ENCODE data around the gene CELF1.

Gene CELF1

DNA sequence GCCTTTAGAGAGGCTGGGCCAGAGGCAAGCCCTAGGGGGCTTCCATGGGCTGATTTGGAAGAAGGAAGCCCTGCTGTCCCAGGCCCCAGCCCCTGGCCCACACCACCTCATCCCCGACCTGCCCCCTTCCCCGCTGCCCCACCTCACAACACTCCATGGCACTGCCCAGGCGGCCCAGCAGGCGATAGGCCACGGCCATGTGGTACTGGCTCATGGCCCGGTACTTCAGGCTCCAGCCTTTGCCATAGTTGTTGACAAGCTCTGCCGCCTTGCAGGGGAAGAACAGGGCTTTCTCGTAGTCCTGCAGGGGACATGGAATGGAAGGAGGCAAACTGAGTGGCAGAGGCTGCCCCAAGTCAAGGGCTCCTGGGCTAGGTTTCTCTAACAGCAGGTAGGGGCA, 110.4 kb downstream of the CELF1 start:
- DNase-seq: no peak

DNA sequence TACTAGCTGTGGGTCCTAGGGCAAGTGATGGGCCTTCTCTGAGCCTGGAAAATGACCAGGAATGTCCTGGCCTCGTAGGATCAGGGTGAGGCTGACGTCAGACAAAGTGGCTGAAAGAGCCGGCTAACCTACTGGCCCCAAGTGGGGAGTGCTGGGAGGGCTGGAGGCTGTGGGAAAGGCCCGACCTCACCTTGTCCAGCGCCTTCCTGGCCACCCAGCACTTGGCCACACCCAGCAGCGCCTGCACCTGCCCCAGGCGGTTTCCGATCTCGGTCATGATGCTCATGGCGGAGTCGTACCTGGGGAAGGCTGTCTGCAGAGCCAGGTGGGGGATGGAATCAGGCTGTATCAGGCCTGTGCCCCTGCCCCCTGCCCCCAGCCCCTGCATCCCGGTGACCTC, 111.5 kb downstream of the CELF1 start:
- no peak for DNase-seq

GRCh38 chr11:47440054-47440476, 112.9 kb downstream of the CELF1 start:
- no peak for DNase-seq

DNA sequence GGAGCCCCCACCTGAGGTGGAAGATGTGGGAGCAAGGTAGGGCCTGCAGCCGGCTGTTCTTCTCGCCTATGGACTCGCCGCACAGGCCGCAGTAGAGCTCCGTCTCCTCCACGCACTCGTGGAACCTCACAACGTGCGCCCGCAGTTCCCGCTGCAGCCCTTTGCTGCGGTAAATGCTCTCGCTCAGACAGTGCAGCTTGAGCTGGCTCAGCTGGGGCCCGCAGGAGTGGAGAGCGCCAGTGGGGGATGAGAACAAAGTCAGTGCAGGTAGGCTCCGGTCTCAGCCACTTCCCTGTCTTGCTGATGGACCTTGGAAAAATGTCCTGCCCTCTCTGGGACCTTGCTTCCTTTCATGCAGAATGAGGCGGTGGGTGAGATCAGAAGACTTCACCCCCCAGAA, 114.2 kb downstream of the CELF1 start:
- no peak for DNase-seq

DNA sequence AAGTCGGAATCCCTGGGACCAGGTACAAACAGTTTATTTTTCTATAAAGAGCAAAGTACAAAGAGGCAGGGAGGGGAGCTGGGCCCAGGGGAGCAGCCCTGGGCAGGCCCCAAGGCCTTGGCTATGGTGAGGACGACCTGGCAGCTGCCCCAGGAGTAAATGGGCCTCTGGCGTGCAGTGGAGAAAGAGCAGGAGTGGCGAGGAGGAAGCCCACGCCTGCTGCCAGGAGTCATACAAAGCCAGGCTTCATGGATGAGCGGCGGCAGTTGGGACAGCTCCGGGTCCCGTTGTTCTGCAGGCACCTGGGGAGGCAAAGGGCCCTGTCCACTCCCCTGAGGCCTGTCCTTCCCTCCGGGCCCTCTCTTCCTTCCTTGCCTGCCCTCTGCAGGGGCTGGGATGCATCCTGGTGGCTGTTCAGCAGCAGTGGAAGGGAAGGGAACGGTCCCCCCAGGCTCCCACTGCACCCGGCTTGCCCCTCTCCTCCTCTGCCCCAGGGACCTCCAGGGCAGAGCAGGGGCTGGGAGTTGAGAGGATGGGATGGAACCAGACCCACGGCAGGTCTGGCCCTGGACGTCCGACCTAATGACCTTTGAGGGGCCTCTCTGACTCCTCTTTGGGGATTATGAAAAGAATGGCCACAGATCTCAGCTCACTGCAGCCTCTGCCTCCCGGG, 115.0 kb downstream of the CELF1 start:
- no peak for DNase-seq

GRCh38 chr11:47437218-47437745, 115.7 kb downstream of the CELF1 start:
- no peak for DNase-seq

GRCh38 chr11:47436726-47437125, 116.2 kb downstream of the CELF1 start:
- no peak for DNase-seq

- no peak for DNase-seq
Observed at GRCh38 chr11:47435687-47436086, 117.2 kb downstream of the CELF1 start.

DNA sequence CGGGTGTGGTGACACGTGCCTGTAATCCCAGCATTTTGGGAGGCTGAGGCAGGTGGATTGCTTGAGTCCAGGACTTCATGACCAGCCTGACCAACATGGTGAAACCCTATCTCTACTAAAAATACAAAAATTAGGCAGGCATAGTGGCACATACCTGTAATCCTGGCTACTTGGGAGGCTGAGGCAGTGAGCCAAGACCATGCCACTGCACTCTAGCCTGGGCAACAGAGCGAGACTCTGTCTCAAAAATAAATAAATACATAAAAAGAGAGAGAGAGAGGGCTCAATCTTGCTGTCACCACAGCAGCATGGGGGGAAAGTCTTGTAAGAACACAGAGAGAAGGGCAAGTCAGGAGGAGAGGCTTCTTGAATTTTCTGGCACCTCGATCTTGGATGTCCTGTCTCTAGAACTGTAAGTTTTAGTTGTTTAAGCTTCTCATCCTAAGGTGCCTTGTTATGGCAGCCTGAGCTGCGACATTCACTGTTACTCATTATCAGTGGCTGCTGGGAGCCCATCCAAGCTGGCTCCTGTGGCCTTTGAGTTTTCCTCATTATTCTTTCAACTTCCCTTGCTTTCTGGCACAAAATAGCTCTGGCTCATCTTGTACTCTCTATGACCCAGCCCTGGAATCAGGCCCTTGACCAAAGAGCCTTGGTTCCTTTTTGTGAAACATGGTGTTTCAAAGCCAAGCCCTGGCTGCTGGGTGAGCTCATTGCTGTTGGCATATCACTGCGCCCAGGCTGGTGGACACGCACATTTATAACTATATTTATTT, 118.7 kb downstream of the CELF1 start:
- DNase-seq: no peak

- DNase-seq: no peak
Observed at GRCh38 chr11:47433157-47433556, 119.8 kb downstream of the CELF1 start.

DNA sequence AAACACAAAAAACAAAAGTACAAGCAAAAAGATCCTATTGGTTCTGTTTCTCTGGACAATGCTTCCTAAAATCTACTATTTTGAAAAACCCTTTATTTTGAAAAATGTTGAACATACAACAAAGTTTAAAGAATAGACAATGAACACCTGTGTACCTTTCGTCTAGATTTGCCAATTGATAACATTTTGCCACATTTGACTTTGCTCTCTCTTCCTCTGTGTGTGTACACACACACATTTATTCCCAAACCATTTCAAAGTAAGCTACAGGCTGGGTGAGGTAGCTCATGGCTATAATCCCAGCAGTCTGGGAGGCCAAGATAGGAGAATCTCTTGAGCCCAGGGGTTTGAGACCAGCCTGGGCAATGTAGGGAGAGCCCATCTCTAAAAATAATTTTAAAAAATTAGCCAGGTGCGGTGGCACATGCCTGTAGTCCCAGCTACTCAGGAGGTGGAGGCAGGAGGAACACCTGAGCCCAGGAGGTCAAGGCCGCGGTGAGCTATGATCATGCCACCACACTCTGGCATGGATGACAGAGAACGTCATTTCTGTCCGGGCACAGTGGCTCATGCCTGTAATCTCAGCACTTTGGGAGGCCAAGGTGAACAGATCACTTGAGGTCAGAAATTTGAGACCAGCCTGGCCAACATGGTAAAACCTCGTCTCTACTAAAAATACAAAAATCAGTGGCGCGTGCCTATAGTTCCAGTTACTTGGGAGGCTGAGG, 121.4 kb downstream of the CELF1 start:
- no peak for DNase-seq

- DNase-seq: no peak
Observed at GRCh38 chr11:47430524-47430923, 122.4 kb downstream of the CELF1 start.

GRCh38 chr11:47426062-47426956, 126.6 kb downstream of the CELF1 start, which contains the start of gene PSMC3:
Gene PSMC3, minus strand, starts transcription at chr11:47426439. Its CDS starts 160 bp downstream, at chr11:47426279.
- DNase-seq: peak; percentile 97

DNA sequence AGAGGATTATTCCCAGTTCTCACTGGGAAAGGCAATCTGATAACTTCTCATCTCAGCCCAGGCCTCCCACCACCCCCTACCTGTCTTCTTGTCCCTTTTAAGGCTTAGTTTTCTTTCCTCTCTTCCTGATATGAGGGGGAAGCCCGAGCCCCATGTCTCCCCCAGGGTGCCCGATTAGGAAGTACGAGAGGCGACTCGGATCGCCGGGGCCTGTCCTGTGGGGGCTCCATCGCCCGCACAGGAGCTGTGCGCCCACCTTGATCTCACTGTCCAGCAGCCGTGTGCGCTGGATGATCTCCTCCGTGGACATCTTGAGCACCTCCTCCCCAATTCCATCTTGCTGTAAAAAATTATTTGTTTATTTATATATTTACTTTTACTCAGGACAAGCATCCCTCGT, 127.3 kb downstream of the CELF1 start:
- no peak for DNase-seq

GRCh38 chr11:47418454-47419259, 134.3 kb downstream of the CELF1 start:
- no peak for DNase-seq

- DNase-seq: no peak
Observed at GRCh38 chr11:47417712-47418111, 135.2 kb downstream of the CELF1 start.

GRCh38 chr11:47415949-47416472, 136.9 kb downstream of the CELF1 start:
- peak; percentile 86 for DNase-seq
